BLaER1 treated with 17β-estradiol and CSF1 and Interleukin-3, amounts not matched to agents 10 nM and 100 nM (cell line): ENCODE data around the gene BDP1.
"Not testable (repeated sequence)": the region's sequence is repeated elsewhere in the genome, so short reads cannot be mapped to it uniquely, and the experiment has no call there.

Experiments
- H3K27ac ChIP-seq, 11 experiments: shearing (Covaris generic); formaldehyde crosslinking; 2 replicates each; pipeline ENCODE4 v1.8.1; 2022
- H3K27me3 ChIP-seq, 11 experiments: shearing (Covaris generic); formaldehyde crosslinking; 2 replicates each; pipeline ENCODE4 v1.8.1; 2022
- H3K36me3 ChIP-seq, 11 experiments: shearing (Covaris generic); formaldehyde crosslinking; 2 replicates each; pipeline ENCODE4 v1.8.1; 2022
- H3K4me1 ChIP-seq, 10 experiments: shearing (Covaris generic); formaldehyde crosslinking; 2 replicates each; pipeline ENCODE4 v1.8.1; 2022
- H3K4me2 ChIP-seq, 11 experiments: shearing (Covaris generic); formaldehyde crosslinking; 2 replicates each; pipeline ENCODE4 v1.8.1; 2022
- H3K4me3 ChIP-seq, 10 experiments: shearing (Covaris generic); formaldehyde crosslinking; 2 replicates each; pipeline ENCODE4 v1.8.1; 2022
- H3K9ac ChIP-seq, 11 experiments: shearing (Covaris generic); formaldehyde crosslinking; 2 replicates each; pipeline ENCODE4 v1.8.1; 2022
- H3K9me3 ChIP-seq, 11 experiments: shearing (Covaris generic); formaldehyde crosslinking; replicated peaks in 1 of 11; 2 replicates each; pipeline ENCODE4 v1.8.1; 2022
- H4K20me1 ChIP-seq, 11 experiments: shearing (Covaris generic); formaldehyde crosslinking; 2 replicates each; pipeline ENCODE4 v1.8.1; 2022
- Cebpa-rat ChIP-seq, 11 experiments: shearing (Covaris generic); IDR thresholded peaks; 2 replicates each; pipeline ENCODE4 v1.8.1; 2022

Gene BDP1

DNA sequence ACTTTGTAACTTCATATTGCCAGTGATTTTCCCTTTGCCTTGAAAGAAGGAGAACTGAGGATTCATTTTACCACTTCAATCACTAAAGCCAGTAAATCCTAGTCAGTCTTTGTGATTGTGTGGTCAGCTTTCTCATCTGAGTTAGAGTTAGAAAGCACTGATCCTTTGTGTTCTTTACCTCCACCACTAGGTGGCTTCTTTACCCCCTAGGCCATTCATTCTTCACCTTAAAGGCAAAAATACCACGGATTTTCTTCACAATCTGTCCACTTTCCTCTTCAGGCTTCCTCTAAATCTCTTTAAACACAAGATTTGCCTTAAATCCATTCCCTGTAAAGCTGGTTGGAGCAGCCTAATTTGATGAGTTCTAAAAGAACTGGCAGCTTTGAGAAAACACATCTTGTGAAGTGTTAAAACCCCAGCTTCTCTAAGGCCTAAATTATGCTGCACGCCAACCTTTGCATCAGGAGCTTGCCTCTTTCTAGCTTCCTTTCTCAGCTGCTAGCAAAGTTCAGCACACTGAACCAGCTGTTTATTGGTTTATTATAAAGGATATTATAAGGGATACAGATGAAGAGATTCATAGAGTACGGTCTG lies 20.4 kb downstream of the BDP1 start:
- no peak overlapping the region for H3K27ac ChIP-seq
- H3K4me3 ChIP-seq: no peak overlapping the region
- no peaks in the 10 kb centered on the region for H3K4me1 ChIP-seq
- H3K4me2 ChIP-seq: no peak overlapping the region
- no peaks in the 10 kb centered on the region for H3K9me3 ChIP-seq
- no peak overlapping the region for H3K9ac ChIP-seq
- peaks cover 90 to 100% (median 93%) of the 10 kb centered on the region in 11 experiments for H3K36me3 ChIP-seq
- H3K27me3 ChIP-seq: no peaks in the 10 kb centered on the region
- H4K20me1 ChIP-seq: peaks cover 0 to 30% (median 10%) of the 10 kb centered on the region in 11 experiments; a peak in 16 of 22 replicates
- no peak for TF ChIP-seq Cebpa-rat (IDR thresholded peaks at IDR 0.05)

DNA sequence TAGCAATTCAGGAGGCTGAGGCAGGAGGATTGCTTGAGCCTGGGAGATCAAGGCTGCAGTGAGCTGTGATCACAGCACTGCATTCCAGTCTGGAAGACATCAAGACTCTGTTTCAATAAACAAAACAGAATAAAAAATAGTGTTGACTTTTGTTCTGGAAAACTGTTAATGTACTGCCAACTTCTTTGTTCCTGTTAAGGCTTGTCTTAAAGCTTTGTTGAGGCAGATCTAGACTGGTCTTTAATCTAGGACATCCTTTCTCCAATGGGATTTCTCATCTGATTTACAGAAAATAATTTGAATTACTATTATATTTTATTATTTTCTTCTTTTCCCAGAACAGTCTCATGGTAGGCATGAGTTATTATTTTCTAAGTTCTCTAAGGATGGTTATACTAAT lies 26.0 kb downstream of the BDP1 start:
- H3K4me3 ChIP-seq: no peak overlapping the region
- no peaks in the 10 kb centered on the region for H3K9me3 ChIP-seq
- no peaks in the 10 kb centered on the region for H3K4me1 ChIP-seq
- H3K4me2 ChIP-seq: no peak overlapping the region
- no peak overlapping the region for H3K9ac ChIP-seq
- H4K20me1 ChIP-seq: peaks cover 0 to 19% (median 6%) of the 10 kb centered on the region in 11 experiments; a peak in 16 of 22 replicates
- no peak overlapping the region for H3K27ac ChIP-seq
- no peak for TF ChIP-seq Cebpa-rat (IDR thresholded peaks at IDR 0.05)
- H3K27me3 ChIP-seq: no peaks in the 10 kb centered on the region
- H3K36me3 ChIP-seq: peaks cover 86 to 100% (median 98%) of the 10 kb centered on the region in 11 experiments

DNA sequence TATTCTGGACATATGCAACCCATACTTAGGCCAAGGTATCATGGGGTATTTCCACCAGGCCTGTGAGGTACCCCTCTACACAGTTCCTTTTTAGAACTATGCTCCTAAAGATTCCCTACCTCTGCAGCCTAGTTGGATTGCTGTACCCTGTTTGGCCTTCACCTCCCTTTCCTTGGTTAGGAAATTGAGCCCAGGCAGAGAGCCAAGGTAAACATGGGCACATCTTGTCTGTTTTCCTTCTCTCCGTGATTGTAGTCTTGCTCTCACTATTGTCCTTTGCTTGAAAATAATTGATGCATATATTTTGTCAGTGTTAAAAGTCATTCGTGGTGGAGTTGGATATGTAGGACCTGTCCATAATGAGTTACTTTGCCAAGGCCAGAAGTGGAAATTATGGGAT lies 26.7 kb downstream of the BDP1 start:
- Histone ChIP-seq H3K4me3 (no peak overlapping the region), H3K9ac (no peak overlapping the region), H3K36me3 (peaks cover 87 to 100% (median 98%) of the 10 kb centered on the region in 11 experiments), H3K27ac (no peak overlapping the region), H3K4me1 (no peaks in the 10 kb centered on the region), H3K27me3 (no peaks in the 10 kb centered on the region), H4K20me1 (peaks cover 0 to 18% (median 5%) of the 10 kb centered on the region in 11 experiments; a peak in 13 of 22 replicates), H3K9me3 (no peaks in the 10 kb centered on the region), H3K4me2 (no peak overlapping the region)
- TF ChIP-seq Cebpa-rat (IDR thresholded peaks at IDR 0.05): no peak

GRCh38 chr5:71483355-71483754 lies 27.9 kb downstream of the BDP1 start:
- no peak overlapping the region for H3K4me3 ChIP-seq
- H4K20me1 ChIP-seq: peaks cover 0 to 18% (median 4%) of the 10 kb centered on the region in 11 experiments; a peak in 10 of 22 replicates
- no peaks in the 10 kb centered on the region for H3K9me3 ChIP-seq
- H3K4me1 ChIP-seq: no peaks in the 10 kb centered on the region
- H3K4me2 ChIP-seq: no peak overlapping the region
- no peak overlapping the region for H3K9ac ChIP-seq
- TF ChIP-seq Cebpa-rat (IDR thresholded peaks at IDR 0.05): no peak
- H3K27ac ChIP-seq: no peak overlapping the region
- no peaks in the 10 kb centered on the region for H3K27me3 ChIP-seq
- H3K36me3 ChIP-seq: peaks cover 87 to 100% (median 98%) of the 10 kb centered on the region in 11 experiments

- Histone ChIP-seq H3K27ac (no peak overlapping the region), H3K9ac (no peak overlapping the region), H3K4me3 (no peak overlapping the region), H3K4me1 (no peaks in the 10 kb centered on the region), H3K27me3 (no peaks in the 10 kb centered on the region), H4K20me1 (peaks cover 0 to 23% (median 7%) of the 10 kb centered on the region in 11 experiments; a peak in 10 of 22 replicates), H3K4me2 (no peak overlapping the region), H3K36me3 (peaks cover 94 to 100% (median 100%) of the 10 kb centered on the region in 11 experiments), H3K9me3 (no peaks in the 10 kb centered on the region)
- TF ChIP-seq Cebpa-rat (IDR thresholded peaks at IDR 0.05): no peak
Observed at GRCh38 chr5:71492817-71493615, 37.6 kb downstream of the BDP1 start.

DNA sequence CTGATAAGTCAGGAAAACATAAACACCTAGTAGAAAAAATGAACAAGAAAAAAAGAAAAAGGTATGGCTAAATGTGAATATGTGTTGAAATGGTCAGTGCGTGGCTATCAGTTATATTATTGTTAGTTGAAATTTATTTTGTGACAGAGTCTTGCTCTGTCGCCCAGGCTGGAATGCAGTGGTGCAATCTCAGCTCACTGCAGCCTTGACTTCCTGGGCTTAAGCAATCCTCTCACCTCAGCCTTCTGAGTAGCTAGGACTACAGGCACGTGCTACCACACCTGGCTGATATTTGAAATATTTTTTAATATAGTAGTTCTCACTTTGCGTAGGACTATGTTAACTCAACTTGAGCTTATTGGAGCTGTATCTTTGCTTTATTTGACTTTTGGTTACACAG lies 38.8 kb downstream of the BDP1 start:
- H3K36me3 ChIP-seq: peaks cover 93 to 100% (median 100%) of the 10 kb centered on the region in 11 experiments
- H3K9me3 ChIP-seq, H3K27me3 ChIP-seq: not testable (repeated sequence)

GRCh38 chr5:71498756-71499155 lies 43.3 kb downstream of the BDP1 start:
- H3K27me3 ChIP-seq, H3K4me1 ChIP-seq, H3K4me3 ChIP-seq, H3K27ac ChIP-seq, H3K4me2 ChIP-seq, H3K9ac ChIP-seq, H3K9me3 ChIP-seq: not testable (repeated sequence)
- H3K36me3 ChIP-seq: peaks cover 89 to 100% (median 98%) of the 10 kb centered on the region in 11 experiments
- H4K20me1 ChIP-seq: peaks cover 0 to 12% (median 0%) of the 10 kb centered on the region in 11 experiments; a peak in 8 of 22 replicates

More for the DNA sequence above, 38.8 kb downstream of the BDP1 start:
- H3K4me2 ChIP-seq, H3K9ac ChIP-seq, H3K4me3 ChIP-seq, H3K27ac ChIP-seq, H3K4me1 ChIP-seq: not testable (repeated sequence)
- H4K20me1 ChIP-seq: peaks cover 0 to 23% (median 7%) of the 10 kb centered on the region in 11 experiments; a peak in 11 of 22 replicates

GRCh38 chr5:71503536-71503935 lies 48.1 kb downstream of the BDP1 start:
- H3K36me3 ChIP-seq: peaks cover 92 to 100% (median 98%) of the 10 kb centered on the region in 11 experiments
- peaks cover 0 to 6% (median 0%) of the 10 kb centered on the region in 11 experiments; a peak in 2 of 22 replicates for H3K9me3 ChIP-seq
- H3K27me3 ChIP-seq: no peaks in the 10 kb centered on the region
- no peak overlapping the region for H3K4me3 ChIP-seq
- H3K27ac ChIP-seq: no peak overlapping the region
- TF ChIP-seq Cebpa-rat (IDR thresholded peaks at IDR 0.05): no peak
- peaks cover 0 to 5% (median 2%) of the 10 kb centered on the region in 10 experiments; a peak in 13 of 20 replicates for H3K4me1 ChIP-seq
- no peak overlapping the region for H3K4me2 ChIP-seq
- no peak overlapping the region for H3K9ac ChIP-seq
- H4K20me1 ChIP-seq: peaks cover 0 to 9% (median 0%) of the 10 kb centered on the region in 11 experiments; a peak in 2 of 22 replicates

- no peak overlapping the region for H3K4me3 ChIP-seq
- TF ChIP-seq Cebpa-rat (IDR thresholded peaks at IDR 0.05): no peak
- peaks cover 0 to 16% (median 0%) of the 10 kb centered on the region in 10 experiments; a peak in 3 of 20 replicates for H3K4me1 ChIP-seq
Observed at GRCh38 chr5:71522151-71522550, 66.7 kb downstream of the BDP1 start.

DNA sequence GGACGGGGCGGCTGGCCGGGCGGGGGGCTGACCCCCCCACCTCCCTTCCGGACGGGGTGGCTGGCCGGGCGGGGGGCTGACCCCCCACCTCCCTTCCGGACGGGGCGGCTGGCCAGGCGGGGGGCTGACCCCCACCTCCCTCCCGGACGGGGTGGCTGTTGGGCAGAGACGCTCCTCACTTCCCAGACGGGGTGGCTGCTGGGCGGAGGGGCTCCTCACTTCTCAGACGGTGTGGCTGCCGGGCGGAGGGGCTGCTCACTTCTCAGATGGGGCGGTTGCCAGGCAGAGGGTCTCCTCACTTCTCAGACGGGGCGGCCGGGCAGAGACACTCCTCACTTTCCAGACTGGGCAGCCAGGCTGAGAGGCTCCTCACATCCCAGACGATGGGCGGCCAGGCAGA lies 70.2 kb downstream of the BDP1 start:
- not testable (repeated sequence) for H3K9ac ChIP-seq, H3K9me3 ChIP-seq, H3K4me3 ChIP-seq, H3K4me2 ChIP-seq, H4K20me1 ChIP-seq, H3K27ac ChIP-seq, H3K27me3 ChIP-seq
- peaks cover 0 to 26% (median 0%) of the 10 kb centered on the region in 10 experiments; a peak in 4 of 20 replicates for H3K4me1 ChIP-seq
- H3K36me3 ChIP-seq: peaks cover 48 to 89% (median 83%) of the 10 kb centered on the region in 11 experiments

More at GRCh38 chr5:71522151-71522550, 66.7 kb downstream of the BDP1 start:
- peaks cover 70 to 90% (median 86%) of the 10 kb centered on the region in 11 experiments for H3K36me3 ChIP-seq
- peak overlapping the region in 2 of 11 experiments; percentile 0 to 3; a peak in 1 of 22 replicates for H3K4me2 ChIP-seq
- H3K27me3 ChIP-seq: no peaks in the 10 kb centered on the region
- peaks cover 0 to 3% (median 0%) of the 10 kb centered on the region in 11 experiments; a peak in 2 of 22 replicates for H3K9me3 ChIP-seq
- H3K9ac ChIP-seq: no peak overlapping the region
- no peaks in the 10 kb centered on the region; a peak in 1 of 22 replicates for H4K20me1 ChIP-seq
- H3K27ac ChIP-seq: no peak overlapping the region
